ENCODE measurements around the gene CSF1R.

The CSF1R gene

GRCh38 chr5:150067405-150067960 is 18.9 kb downstream of the CSF1R start:
- Histone ChIP-seq H3K4me1 (ENCODE audit: insufficient read depth, low read length) (no peaks in the 10 kb centered on the region), H2AFZ (ENCODE audit: low read depth, low read length) (no peak overlapping the region), H4K20me1 (ENCODE audit: insufficient read depth, low read length) (no peaks in the 10 kb centered on the region), H3K4me3 (ENCODE audit: low read depth in 1 of 2, low read length in 2 of 2) (no peak overlapping the region), H3K9ac (ENCODE audit: low read depth, low read length) (no peak overlapping the region), H3K36me3 (ENCODE audit: insufficient read depth, low read length) (no peaks in the 10 kb centered on the region), H3K4me2 (ENCODE audit: insufficient read depth, low read length) (no peak overlapping the region), H3K27me3 (ENCODE audit: insufficient read depth, low read length, poor library complexity) (peaks cover 6% of the 10 kb centered on the region), H3K79me2 (ENCODE audit: insufficient read depth, low read length) (no peaks in the 10 kb centered on the region), H3K9me3 (ENCODE audit: insufficient read depth, low read length, severe bottlenecking) (no peaks in the 10 kb centered on the region), H3K27ac (ENCODE audit: low read length) (no peak overlapping the region)
- ATAC-seq (ENCODE audit: insufficient read depth, low read depth), result no peak
- TF ChIP-seq EZH2 (IDR thresholded peaks at IDR 0.05; ENCODE audit: borderline replicate concordance, low read depth, low read length, severe bottlenecking) (no peak), CTCF (IDR thresholded peaks at IDR 0.05; ENCODE audit: borderline replicate concordance, extremely low read depth, low read length, poor library complexity, severe bottlenecking) (no peak)
- no peak for DNase-seq

GRCh38 chr5:150066901-150067396 is 19.4 kb downstream of the CSF1R start:
- H3K4me2 ChIP-seq (ENCODE audit: insufficient read depth, low read length), result no peak overlapping the region
- H3K9me3 ChIP-seq (ENCODE audit: insufficient read depth, low read length, severe bottlenecking), result no peaks in the 10 kb centered on the region
- H3K4me3 ChIP-seq (ENCODE audit: low read depth in 1 of 2, low read length in 2 of 2), result no peak overlapping the region
- ATAC-seq (ENCODE audit: insufficient read depth, low read depth) (peak; percentile 42; the same call in 1 of the 3 replicates), DNase-seq (no peak)
- H4K20me1 ChIP-seq (ENCODE audit: insufficient read depth, low read length), result no peaks in the 10 kb centered on the region
- H3K79me2 ChIP-seq (ENCODE audit: insufficient read depth, low read length), result no peaks in the 10 kb centered on the region
- H2AFZ ChIP-seq (ENCODE audit: low read depth, low read length), result no peak overlapping the region
- no peaks in the 10 kb centered on the region for H3K36me3 ChIP-seq (ENCODE audit: insufficient read depth, low read length)
- no peak for TF ChIP-seq CTCF (IDR thresholded peaks at IDR 0.05; ENCODE audit: borderline replicate concordance, extremely low read depth, low read length, poor library complexity, severe bottlenecking)
- no peak for TF ChIP-seq EZH2 (IDR thresholded peaks at IDR 0.05; ENCODE audit: borderline replicate concordance, low read depth, low read length, severe bottlenecking)
- H3K9ac ChIP-seq (ENCODE audit: low read depth, low read length), result no peak overlapping the region
- H3K4me1 ChIP-seq (ENCODE audit: insufficient read depth, low read length), result no peaks in the 10 kb centered on the region
- no peak overlapping the region for H3K27ac ChIP-seq (ENCODE audit: low read length)
- peaks cover 6% of the 10 kb centered on the region for H3K27me3 ChIP-seq (ENCODE audit: insufficient read depth, low read length, poor library complexity)

- Histone ChIP-seq H3K4me2 (ENCODE audit: insufficient read depth, low read length) (no peak overlapping the region), H3K36me3 (ENCODE audit: insufficient read depth, low read length) (no peaks in the 10 kb centered on the region), H3K9me3 (ENCODE audit: insufficient read depth, low read length, severe bottlenecking) (no peaks in the 10 kb centered on the region), H3K4me1 (ENCODE audit: insufficient read depth, low read length) (no peaks in the 10 kb centered on the region), H3K27me3 (ENCODE audit: insufficient read depth, low read length, poor library complexity) (peaks cover 6% of the 10 kb centered on the region), H3K4me3 (ENCODE audit: low read depth in 1 of 2, low read length in 2 of 2) (no peak overlapping the region), H3K27ac (ENCODE audit: low read length) (no peak overlapping the region), H4K20me1 (ENCODE audit: insufficient read depth, low read length) (no peaks in the 10 kb centered on the region), H3K9ac (ENCODE audit: low read depth, low read length) (no peak overlapping the region), H3K79me2 (ENCODE audit: insufficient read depth, low read length) (no peaks in the 10 kb centered on the region), H2AFZ (ENCODE audit: low read depth, low read length) (no peak overlapping the region)
- DNase-seq, result no peak
- no peak for ATAC-seq (ENCODE audit: insufficient read depth, low read depth)
- TF ChIP-seq EZH2 (IDR thresholded peaks at IDR 0.05; ENCODE audit: borderline replicate concordance, low read depth, low read length, severe bottlenecking), result no peak
- no peak for TF ChIP-seq CTCF (IDR thresholded peaks at IDR 0.05; ENCODE audit: borderline replicate concordance, extremely low read depth, low read length, poor library complexity, severe bottlenecking)
These were observed 19.9 kb downstream of the CSF1R start for GRCh38 chr5:150066436-150066835.
